Measurements from ENCODE around the gene GNAZ.

Gene GNAZ

GRCh38 chr22:23124611-23125511 lies 54.5 kb downstream of the GNAZ start:
- H3K4me3 ChIP-seq (ENCODE audit: low read length): no peak overlapping the region
- peaks cover 5% of the 10 kb centered on the region for H3K36me3 ChIP-seq (ENCODE audit: insufficient read depth, low read length)
- H3K27me3 ChIP-seq (ENCODE audit: insufficient read depth, low read length): no peaks in the 10 kb centered on the region
- peaks cover 4% of the 10 kb centered on the region for H3K4me1 ChIP-seq (ENCODE audit: insufficient read depth, low read length)
- no peak overlapping the region for H2AFZ ChIP-seq (ENCODE audit: low read depth, low read length)
- H3K9me3 ChIP-seq (ENCODE audit: low read length): no peaks in the 10 kb centered on the region

- Histone ChIP-seq H3K4me1 (ENCODE audit: insufficient read depth, low read length) (peaks cover 4% of the 10 kb centered on the region), H2AFZ (ENCODE audit: low read depth, low read length) (no peak overlapping the region), H3K36me3 (ENCODE audit: insufficient read depth, low read length) (peaks cover 5% of the 10 kb centered on the region), H3K4me3 (ENCODE audit: low read length) (no peak overlapping the region), H3K27me3 (ENCODE audit: insufficient read depth, low read length) (no peaks in the 10 kb centered on the region), H3K9me3 (ENCODE audit: low read length) (no peaks in the 10 kb centered on the region)
Measured at GRCh38 chr22:23125512-23126103, 55.3 kb downstream of the GNAZ start.

GRCh38 chr22:23126165-23127054 lies 56.1 kb downstream of the GNAZ start:
- H2AFZ ChIP-seq (ENCODE audit: low read depth, low read length): no peak overlapping the region
- H3K4me1 ChIP-seq (ENCODE audit: insufficient read depth, low read length): peaks cover 4% of the 10 kb centered on the region
- no peak overlapping the region for H3K4me3 ChIP-seq (ENCODE audit: low read length)
- H3K9me3 ChIP-seq (ENCODE audit: low read length): no peaks in the 10 kb centered on the region
- peaks cover 5% of the 10 kb centered on the region for H3K36me3 ChIP-seq (ENCODE audit: insufficient read depth, low read length)
- no peaks in the 10 kb centered on the region for H3K27me3 ChIP-seq (ENCODE audit: insufficient read depth, low read length)

GRCh38 chr22:23127055-23127756 lies 56.9 kb downstream of the GNAZ start:
- no peak overlapping the region for H3K4me3 ChIP-seq (ENCODE audit: low read length)
- H3K27me3 ChIP-seq (ENCODE audit: insufficient read depth, low read length): no peaks in the 10 kb centered on the region
- no peak overlapping the region for H2AFZ ChIP-seq (ENCODE audit: low read depth, low read length)
- peaks cover 5% of the 10 kb centered on the region for H3K36me3 ChIP-seq (ENCODE audit: insufficient read depth, low read length)
- peaks cover 4% of the 10 kb centered on the region for H3K4me1 ChIP-seq (ENCODE audit: insufficient read depth, low read length)
- H3K9me3 ChIP-seq (ENCODE audit: low read length): no peaks in the 10 kb centered on the region

- no peak overlapping the region for H2AFZ ChIP-seq (ENCODE audit: low read depth, low read length)
- H3K27me3 ChIP-seq (ENCODE audit: insufficient read depth, low read length): no peaks in the 10 kb centered on the region
- H3K36me3 ChIP-seq (ENCODE audit: insufficient read depth, low read length): peaks cover 5% of the 10 kb centered on the region
- H3K4me1 ChIP-seq (ENCODE audit: insufficient read depth, low read length): peaks cover 4% of the 10 kb centered on the region
- no peak overlapping the region for H3K4me3 ChIP-seq (ENCODE audit: low read length)
- no peaks in the 10 kb centered on the region for H3K9me3 ChIP-seq (ENCODE audit: low read length)
Measured at GRCh38 chr22:23127788-23128187, 57.5 kb downstream of the GNAZ start.

GRCh38 chr22:23128269-23129108 lies 58.2 kb downstream of the GNAZ start:
- Histone ChIP-seq H3K27me3 (ENCODE audit: insufficient read depth, low read length) (no peaks in the 10 kb centered on the region), H3K9me3 (ENCODE audit: low read length) (no peaks in the 10 kb centered on the region), H3K4me3 (ENCODE audit: low read length) (no peak overlapping the region), H3K36me3 (ENCODE audit: insufficient read depth, low read length) (peaks cover under 1% of the 10 kb centered on the region), H3K4me1 (ENCODE audit: insufficient read depth, low read length) (peaks cover 4% of the 10 kb centered on the region), H2AFZ (ENCODE audit: low read depth, low read length) (no peak overlapping the region)

GRCh38 chr22:23129149-23129548 lies 58.8 kb downstream of the GNAZ start:
- H3K9me3 ChIP-seq (ENCODE audit: low read length): no peaks in the 10 kb centered on the region
- H3K4me3 ChIP-seq (ENCODE audit: low read length): no peak overlapping the region
- no peaks in the 10 kb centered on the region for H3K36me3 ChIP-seq (ENCODE audit: insufficient read depth, low read length)
- H2AFZ ChIP-seq (ENCODE audit: low read depth, low read length): no peak overlapping the region
- peaks cover 4% of the 10 kb centered on the region for H3K4me1 ChIP-seq (ENCODE audit: insufficient read depth, low read length)
- H3K27me3 ChIP-seq (ENCODE audit: insufficient read depth, low read length): no peaks in the 10 kb centered on the region

GRCh38 chr22:23130697-23131096 lies 60.4 kb downstream of the GNAZ start:
- H3K4me3 ChIP-seq (ENCODE audit: low read length): no peak overlapping the region
- no peaks in the 10 kb centered on the region for H3K27me3 ChIP-seq (ENCODE audit: insufficient read depth, low read length)
- H3K36me3 ChIP-seq (ENCODE audit: insufficient read depth, low read length): no peaks in the 10 kb centered on the region
- no peak overlapping the region for H2AFZ ChIP-seq (ENCODE audit: low read depth, low read length)
- H3K9me3 ChIP-seq (ENCODE audit: low read length): no peaks in the 10 kb centered on the region
- H3K4me1 ChIP-seq (ENCODE audit: insufficient read depth, low read length): peaks cover 6% of the 10 kb centered on the region

- no peaks in the 10 kb centered on the region for H3K27me3 ChIP-seq (ENCODE audit: insufficient read depth, low read length)
Measured at GRCh38 chr22:23131931-23132330, 61.6 kb downstream of the GNAZ start.

GRCh38 chr22:23132376-23133091 lies 62.2 kb downstream of the GNAZ start:
- no peaks in the 10 kb centered on the region for H3K27me3 ChIP-seq (ENCODE audit: insufficient read depth, low read length)
- no peaks in the 10 kb centered on the region for H3K36me3 ChIP-seq (ENCODE audit: insufficient read depth, low read length)
- H3K4me3 ChIP-seq (ENCODE audit: low read length): no peak overlapping the region
- peaks cover 7% of the 10 kb centered on the region for H3K4me1 ChIP-seq (ENCODE audit: insufficient read depth, low read length)
- H3K9me3 ChIP-seq (ENCODE audit: low read length): no peaks in the 10 kb centered on the region
- H2AFZ ChIP-seq (ENCODE audit: low read depth, low read length): no peak overlapping the region

More at GRCh38 chr22:23131931-23132330, 61.6 kb downstream of the GNAZ start:
- no peaks in the 10 kb centered on the region for H3K36me3 ChIP-seq (ENCODE audit: insufficient read depth, low read length)
- peaks cover 7% of the 10 kb centered on the region for H3K4me1 ChIP-seq (ENCODE audit: insufficient read depth, low read length)
- H2AFZ ChIP-seq (ENCODE audit: low read depth, low read length): no peak overlapping the region
- H3K4me3 ChIP-seq (ENCODE audit: low read length): no peak overlapping the region
- no peaks in the 10 kb centered on the region for H3K9me3 ChIP-seq (ENCODE audit: low read length)

- H3K4me3 ChIP-seq (ENCODE audit: low read length): no peak overlapping the region
Measured at GRCh38 chr22:23133922-23134321, 63.6 kb downstream of the GNAZ start.

More at GRCh38 chr22:23133922-23134321, 63.6 kb downstream of the GNAZ start:
- Histone ChIP-seq H3K27me3 (ENCODE audit: insufficient read depth, low read length) (no peaks in the 10 kb centered on the region), H3K36me3 (ENCODE audit: insufficient read depth, low read length) (no peaks in the 10 kb centered on the region), H3K9me3 (ENCODE audit: low read length) (no peaks in the 10 kb centered on the region), H3K4me1 (ENCODE audit: insufficient read depth, low read length) (peaks cover 3% of the 10 kb centered on the region), H2AFZ (ENCODE audit: low read depth, low read length) (no peak overlapping the region)
